ENCODE data around the gene ASS1. TPM values are rescaled to one million over a fixed set of nuclear protein-coding genes. Genes with fewer than 3 reads are reported as not detected.

The ASS1 gene
- total RNA-seq, 1 donor from 2014 or later: 29.1 TPM

DNA sequence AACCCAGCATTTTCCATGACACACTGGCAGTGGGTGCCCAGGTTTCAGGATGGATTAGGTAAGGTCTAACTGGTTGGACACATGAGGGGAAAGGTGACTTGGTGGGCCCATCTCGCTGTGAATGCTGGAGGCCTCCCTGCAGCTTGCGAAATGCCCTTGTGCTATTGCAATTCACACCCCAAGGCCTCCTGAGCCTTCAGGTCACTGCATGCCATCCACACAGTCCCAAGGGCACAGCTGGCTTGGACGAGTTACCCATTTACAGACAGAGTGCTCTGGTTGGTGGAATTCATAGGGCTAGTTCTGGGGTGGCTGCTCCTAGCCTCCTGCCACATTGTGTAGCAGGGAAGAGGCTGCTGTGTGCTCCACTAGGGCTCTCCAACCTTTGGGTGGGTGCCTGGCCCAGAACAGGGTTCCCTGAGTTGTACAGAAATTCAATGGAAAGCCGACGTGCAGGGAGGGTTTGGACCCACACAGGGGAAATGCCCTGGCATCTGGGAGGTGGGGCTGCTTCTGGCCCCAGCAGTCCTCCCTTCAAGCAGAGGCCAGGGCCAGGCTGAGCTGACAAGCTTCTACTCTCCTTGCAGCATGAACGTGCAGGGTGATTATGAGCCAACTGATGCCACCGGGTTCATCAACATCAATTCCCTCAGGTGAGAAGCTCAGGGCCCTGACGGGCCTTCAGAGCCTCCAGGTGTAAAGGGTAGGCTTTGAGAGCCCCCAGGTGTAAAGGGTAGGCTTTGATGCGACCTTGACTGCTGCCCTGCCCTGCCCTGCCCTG lies 54.3 kb downstream of the ASS1 start:
- peak overlapping the region; percentile 87 for H3K27ac Mint-ChIP-seq
- no peak for DNase-seq (ENCODE audit: extremely low spot score, unreplicated experiment)
- peaks cover 9% of the 10 kb centered on the region for H3K36me3 Mint-ChIP-seq
- no peaks in the 10 kb centered on the region for H3K27me3 Mint-ChIP-seq
- peaks cover 9% of the 10 kb centered on the region for H3K4me1 Mint-ChIP-seq (ENCODE audit: unreplicated experiment)
- TF ChIP-seq, protein P1, sequence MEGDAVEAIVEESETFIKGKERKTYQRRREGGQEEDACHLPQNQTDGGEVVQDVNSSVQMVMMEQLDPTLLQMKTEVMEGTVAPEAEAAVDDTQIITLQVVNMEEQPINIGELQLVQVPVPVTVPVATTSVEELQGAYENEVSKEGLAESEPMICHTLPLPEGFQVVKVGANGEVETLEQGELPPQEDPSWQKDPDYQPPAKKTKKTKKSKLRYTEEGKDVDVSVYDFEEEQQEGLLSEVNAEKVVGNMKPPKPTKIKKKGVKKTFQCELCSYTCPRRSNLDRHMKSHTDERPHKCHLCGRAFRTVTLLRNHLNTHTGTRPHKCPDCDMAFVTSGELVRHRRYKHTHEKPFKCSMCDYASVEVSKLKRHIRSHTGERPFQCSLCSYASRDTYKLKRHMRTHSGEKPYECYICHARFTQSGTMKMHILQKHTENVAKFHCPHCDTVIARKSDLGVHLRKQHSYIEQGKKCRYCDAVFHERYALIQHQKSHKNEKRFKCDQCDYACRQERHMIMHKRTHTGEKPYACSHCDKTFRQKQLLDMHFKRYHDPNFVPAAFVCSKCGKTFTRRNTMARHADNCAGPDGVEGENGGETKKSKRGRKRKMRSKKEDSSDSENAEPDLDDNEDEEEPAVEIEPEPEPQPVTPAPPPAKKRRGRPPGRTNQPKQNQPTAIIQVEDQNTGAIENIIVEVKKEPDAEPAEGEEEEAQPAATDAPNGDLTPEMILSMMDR (conservative IDR thresholded peaks at IDR 0.05): no peak
- H3K9me3 Mint-ChIP-seq: peaks cover 5% of the 10 kb centered on the region
- no peak overlapping the region for H3K4me3 Mint-ChIP-seq

DNA sequence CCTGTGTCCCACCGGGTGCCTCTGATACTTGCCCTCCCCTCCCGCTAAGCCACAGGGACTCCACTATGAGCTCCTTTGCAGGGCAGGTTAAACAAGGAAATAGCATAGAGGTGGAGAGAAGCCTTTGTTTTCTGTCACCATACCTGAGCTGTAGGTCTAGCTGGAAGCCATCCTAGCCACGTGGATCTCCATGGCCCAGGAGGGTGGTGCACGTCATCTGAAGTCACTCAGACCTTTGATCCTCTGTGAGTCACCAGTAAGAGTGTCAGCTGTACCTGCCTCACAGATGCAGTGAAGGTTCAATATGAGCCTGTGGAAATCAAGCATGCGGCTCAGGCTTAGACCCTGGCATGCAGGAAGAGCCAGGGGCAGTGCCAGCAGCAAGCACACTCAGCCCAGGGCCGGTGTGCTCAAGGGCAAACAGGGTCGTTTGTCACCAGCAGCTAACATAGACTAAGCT lies 55.1 kb downstream of the ASS1 start:
- TF ChIP-seq, protein P1 (conservative IDR thresholded peaks at IDR 0.05): no peak
- Mint-ChIP-seq H3K9me3 (peaks cover 4% of the 10 kb centered on the region), H3K4me3 (peak overlapping the region; percentile 49), H3K4me1 (ENCODE audit: unreplicated experiment) (peaks cover 9% of the 10 kb centered on the region), H3K36me3 (peaks cover 8% of the 10 kb centered on the region), H3K27ac (peak overlapping the region; percentile 87), H3K27me3 (no peaks in the 10 kb centered on the region)
- no peak for DNase-seq (ENCODE audit: extremely low spot score, unreplicated experiment)

DNA sequence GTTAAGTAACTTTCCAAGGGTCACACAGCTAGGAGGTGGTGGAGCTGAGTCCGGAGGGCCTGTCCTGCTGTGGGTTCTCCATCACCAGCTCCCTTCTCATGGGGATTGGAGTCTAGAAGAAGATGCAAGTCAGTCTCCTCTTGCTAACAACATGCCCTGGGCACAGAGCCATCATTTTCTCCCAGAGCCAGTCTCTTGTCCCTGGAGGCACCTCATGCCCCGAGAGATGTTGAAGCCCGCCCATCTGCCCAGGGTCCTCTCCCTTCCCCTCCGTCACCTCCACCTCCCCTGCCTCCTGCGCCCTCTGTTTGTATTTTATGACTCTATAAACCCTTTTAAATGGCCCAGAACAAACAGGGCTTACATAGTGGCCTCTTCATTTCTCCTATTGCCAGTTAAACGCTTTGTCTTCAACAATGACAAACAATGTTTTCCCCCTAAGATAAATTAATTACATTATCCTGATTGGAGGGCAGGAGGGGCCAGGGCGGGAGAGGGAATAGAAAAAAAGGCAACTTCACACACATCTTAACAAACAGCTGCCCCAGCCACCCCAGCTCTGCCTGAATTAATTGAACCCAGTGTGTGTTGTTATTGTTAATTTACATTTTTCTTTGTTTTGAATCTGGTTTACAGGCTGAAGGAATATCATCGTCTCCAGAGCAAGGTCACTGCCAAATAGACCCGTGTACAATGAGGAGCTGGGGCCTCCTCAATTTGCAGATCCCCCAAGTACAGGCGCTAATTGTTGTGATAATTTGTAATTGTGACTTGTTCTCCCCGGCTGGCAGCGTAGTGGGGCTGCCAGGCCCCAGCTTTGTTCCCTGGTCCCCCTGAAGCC lies 55.8 kb downstream of the ASS1 start:
- DNase-seq (ENCODE audit: extremely low spot score, unreplicated experiment): no peak
- H3K4me3 Mint-ChIP-seq: no peak overlapping the region
- TF ChIP-seq, protein P1 (conservative IDR thresholded peaks at IDR 0.05): no peak
- H3K27me3 Mint-ChIP-seq: no peaks in the 10 kb centered on the region
- peak overlapping the region; percentile 87 for H3K27ac Mint-ChIP-seq
- peaks cover 3% of the 10 kb centered on the region for H3K36me3 Mint-ChIP-seq
- no peaks in the 10 kb centered on the region for H3K9me3 Mint-ChIP-seq
- H3K4me1 Mint-ChIP-seq (ENCODE audit: unreplicated experiment): peaks cover 9% of the 10 kb centered on the region

DNA sequence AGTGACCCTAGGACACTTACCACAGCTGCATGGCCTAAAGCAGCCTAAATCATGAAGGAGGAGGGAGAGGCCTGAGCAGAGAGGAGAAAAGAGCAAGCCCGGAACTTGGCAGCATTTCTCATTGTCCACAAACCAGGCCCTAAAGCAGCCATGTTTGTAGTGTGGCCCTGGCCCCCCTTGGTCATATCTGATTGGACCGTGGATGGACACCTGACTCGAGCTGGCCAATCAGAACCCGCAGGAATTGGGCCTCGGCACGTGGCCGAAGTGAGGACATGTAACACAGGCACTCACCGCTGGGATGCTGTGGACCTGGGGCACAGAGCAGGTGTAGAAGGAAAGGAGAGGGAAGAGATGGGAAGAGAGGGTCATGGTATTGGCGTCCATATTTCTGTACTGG lies 56.9 kb downstream of the ASS1 start:
- no peak overlapping the region for H3K4me3 Mint-ChIP-seq
- H3K9me3 Mint-ChIP-seq: no peaks in the 10 kb centered on the region
- peaks cover 9% of the 10 kb centered on the region for H3K4me1 Mint-ChIP-seq (ENCODE audit: unreplicated experiment)
- no peak overlapping the region for H3K27ac Mint-ChIP-seq
- TF ChIP-seq, protein P1 (conservative IDR thresholded peaks at IDR 0.05): no peak
- H3K27me3 Mint-ChIP-seq: no peaks in the 10 kb centered on the region
- DNase-seq (ENCODE audit: extremely low spot score, unreplicated experiment): no peak
- H3K36me3 Mint-ChIP-seq: no peaks in the 10 kb centered on the region

DNA sequence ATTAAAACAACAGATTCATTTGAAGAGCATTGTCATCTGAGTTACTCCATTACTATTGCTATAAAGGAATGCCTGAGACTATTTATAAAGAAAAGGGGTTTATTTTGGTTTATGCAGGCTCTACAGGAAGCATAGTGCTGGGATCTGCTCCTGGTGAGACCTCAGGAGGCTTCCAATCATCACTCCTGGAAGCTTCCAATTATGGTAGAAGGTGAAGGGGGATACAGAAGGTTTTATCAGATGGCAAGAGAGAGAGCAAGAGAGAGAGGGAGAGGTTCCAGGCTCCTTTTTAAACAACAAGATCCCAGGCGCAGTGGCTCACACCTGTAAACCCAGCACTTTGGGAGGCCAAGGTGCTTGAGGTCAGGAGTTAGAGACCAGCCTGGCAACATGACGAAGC lies 63.5 kb downstream of the ASS1 start:
- H3K4me1 Mint-ChIP-seq (ENCODE audit: unreplicated experiment): no peaks in the 10 kb centered on the region
- DNase-seq (ENCODE audit: extremely low spot score, unreplicated experiment): no peak
- H3K27me3 Mint-ChIP-seq: peaks cover 11% of the 10 kb centered on the region
- H3K4me3 Mint-ChIP-seq: no peak overlapping the region
- H3K9me3 Mint-ChIP-seq: no peaks in the 10 kb centered on the region
- no peak overlapping the region for H3K27ac Mint-ChIP-seq
- TF ChIP-seq, protein P1 (conservative IDR thresholded peaks at IDR 0.05): no peak
- H3K36me3 Mint-ChIP-seq: no peaks in the 10 kb centered on the region

Measured in type B pancreatic cell (in vitro differentiated cells).